ENCODE results near the gene TMC6. TPM values are rescaled to one million over a fixed set of nuclear protein-coding genes. Genes with fewer than 3 reads are reported as not detected.

Gene TMC6
- total and polyA plus RNA-seq, 2 of the 13 experiments (the other 11 are each of a cell fraction or from before 2014, with no cell fraction given): 48.4 to 99.1 TPM

GRCh38 chr17:78168242-78168902 lies 39.8 kb upstream of the TMC6 start, which contains the start of gene SYNGR2 (continued):
- TF ChIP-seq ZNF337 (CRISPR knock-in tag; IDR thresholded peaks at IDR 0.05; ENCODE audit: borderline replicate concordance, low read depth) (no peak), ZKSCAN1 (IDR thresholded peaks at IDR 0.05; ENCODE audit: low read length) (no peak; the same call in 1 of the 2 replicates), ZFAT (CRISPR knock-in tag; conservative IDR thresholded peaks at IDR 0.05) (no peak), TOE1 (CRISPR knock-in tag; IDR thresholded peaks at IDR 0.05) (no peak), SPEN (CRISPR knock-in tag; IDR thresholded peaks at IDR 0.05; ENCODE audit: low read depth) (peak; percentile 92), GMEB2 (CRISPR knock-in tag; IDR thresholded peaks at IDR 0.05; ENCODE audit: low read depth) (no peak), ESRRA (CRISPR knock-in tag; IDR thresholded peaks at IDR 0.05; ENCODE audit: low read depth) (peak; percentile 22; the same call in 1 of the 2 replicates), KLF15 (CRISPR knock-in tag; IDR thresholded peaks at IDR 0.05; ENCODE audit: borderline replicate concordance) (peak; percentile 62; the same call in 1 of the 2 replicates), ETS1 (CRISPR knock-in tag; IDR thresholded peaks at IDR 0.05) (no peak), ZNF605 (CRISPR knock-in tag; IDR thresholded peaks at IDR 0.05) (no peak), ZFP36 (IDR thresholded peaks at IDR 0.05; ENCODE audit: borderline replicate concordance, low read depth, low read length, partially characterized antibody) (no peak), ZZZ3 (CRISPR knock-in tag; IDR thresholded peaks at IDR 0.05; ENCODE audit: borderline replicate concordance) (no peak), MED8 (CRISPR knock-in tag; IDR thresholded peaks at IDR 0.05; ENCODE audit: insufficient replicate concordance) (peak; percentile 28), NFE2 (CRISPR knock-in tag; IDR thresholded peaks at IDR 0.05) (no peak), MLX (CRISPR knock-in tag; IDR thresholded peaks at IDR 0.05) (no peak), SNAI1 (CRISPR knock-in tag; IDR thresholded peaks at IDR 0.05; ENCODE audit: borderline replicate concordance) (no peak)
- TF ChIP-seq, protein P1, sequence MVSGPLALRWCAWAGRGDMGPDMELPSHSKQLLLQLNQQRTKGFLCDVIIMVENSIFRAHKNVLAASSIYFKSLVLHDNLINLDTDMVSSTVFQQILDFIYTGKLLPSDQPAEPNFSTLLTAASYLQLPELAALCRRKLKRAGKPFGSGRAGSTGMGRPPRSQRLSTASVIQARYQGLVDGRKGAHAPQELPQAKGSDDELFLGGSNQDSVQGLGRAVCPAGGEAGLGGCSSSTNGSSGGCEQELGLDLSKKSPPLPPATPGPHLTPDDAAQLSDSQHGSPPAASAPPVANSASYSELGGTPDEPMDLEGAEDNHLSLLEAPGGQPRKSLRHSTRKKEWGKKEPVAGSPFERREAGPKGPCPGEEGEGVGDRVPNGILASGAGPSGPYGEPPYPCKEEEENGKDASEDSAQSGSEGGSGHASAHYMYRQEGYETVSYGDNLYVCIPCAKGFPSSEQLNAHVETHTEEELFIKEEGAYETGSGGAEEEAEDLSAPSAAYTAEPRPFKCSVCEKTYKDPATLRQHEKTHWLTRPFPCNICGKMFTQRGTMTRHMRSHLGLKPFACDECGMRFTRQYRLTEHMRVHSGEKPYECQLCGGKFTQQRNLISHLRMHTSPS (CRISPR knock-in tag; IDR thresholded peaks at IDR 0.05; ENCODE audit: low read depth): no peak
- TF ChIP-seq, protein P2, sequence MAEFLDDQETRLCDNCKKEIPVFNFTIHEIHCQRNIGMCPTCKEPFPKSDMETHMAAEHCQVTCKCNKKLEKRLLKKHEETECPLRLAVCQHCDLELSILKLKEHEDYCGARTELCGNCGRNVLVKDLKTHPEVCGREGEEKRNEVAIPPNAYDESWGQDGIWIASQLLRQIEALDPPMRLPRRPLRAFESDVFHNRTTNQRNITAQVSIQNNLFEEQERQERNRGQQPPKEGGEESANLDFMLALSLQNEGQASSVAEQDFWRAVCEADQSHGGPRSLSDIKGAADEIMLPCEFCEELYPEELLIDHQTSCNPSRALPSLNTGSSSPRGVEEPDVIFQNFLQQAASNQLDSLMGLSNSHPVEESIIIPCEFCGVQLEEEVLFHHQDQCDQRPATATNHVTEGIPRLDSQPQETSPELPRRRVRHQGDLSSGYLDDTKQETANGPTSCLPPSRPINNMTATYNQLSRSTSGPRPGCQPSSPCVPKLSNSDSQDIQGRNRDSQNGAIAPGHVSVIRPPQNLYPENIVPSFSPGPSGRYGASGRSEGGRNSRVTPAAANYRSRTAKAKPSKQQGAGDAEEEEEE (CRISPR knock-in tag; IDR thresholded peaks at IDR 0.05; ENCODE audit: borderline replicate concordance): peak; percentile 71; the same call in 1 of the 2 replicates
- TF ChIP-seq, protein P3, sequence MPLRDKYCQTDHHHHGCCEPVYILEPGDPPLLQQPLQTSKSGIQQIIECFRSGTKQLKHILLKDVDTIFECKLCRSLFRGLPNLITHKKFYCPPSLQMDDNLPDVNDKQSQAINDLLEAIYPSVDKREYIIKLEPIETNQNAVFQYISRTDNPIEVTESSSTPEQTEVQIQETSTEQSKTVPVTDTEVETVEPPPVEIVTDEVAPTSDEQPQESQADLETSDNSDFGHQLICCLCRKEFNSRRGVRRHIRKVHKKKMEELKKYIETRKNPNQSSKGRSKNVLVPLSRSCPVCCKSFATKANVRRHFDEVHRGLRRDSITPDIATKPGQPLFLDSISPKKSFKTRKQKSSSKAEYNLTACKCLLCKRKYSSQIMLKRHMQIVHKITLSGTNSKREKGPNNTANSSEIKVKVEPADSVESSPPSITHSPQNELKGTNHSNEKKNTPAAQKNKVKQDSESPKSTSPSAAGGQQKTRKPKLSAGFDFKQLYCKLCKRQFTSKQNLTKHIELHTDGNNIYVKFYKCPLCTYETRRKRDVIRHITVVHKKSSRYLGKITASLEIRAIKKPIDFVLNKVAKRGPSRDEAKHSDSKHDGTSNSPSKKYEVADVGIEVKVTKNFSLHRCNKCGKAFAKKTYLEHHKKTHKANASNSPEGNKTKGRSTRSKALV (CRISPR knock-in tag; IDR thresholded peaks at IDR 0.05): no peak

Measured in HepG2 (cell line).